IMR-90 (cell line): ENCODE results near the gene SLC44A1. TPM values are rescaled to one million over a fixed set of nuclear protein-coding genes. Genes with fewer than 3 reads are reported as not detected.

Source experiments
- ATAC-seq: fragments of 200-7000 bp; cut with Tn5 transposase; 2 replicates; pipeline ENCODE4 v1.9.1; 2020; ENCODE audit warnings: low read depth, mild to moderate bottlenecking, moderate library complexity
- BruUV-seq: library from RNA; stranded (reverse); fragments of 400-500 nt; replicated peaks from 2 replicates; lab custom pipeline; 2021; lab: Mats Ljungman, UMichigan
- CTCF ChIA-PET: fragments of 300-600 bp; formaldehyde crosslinking; extraction: SDS; loops from one replicate; lab custom pipeline; 2021; ENCODE audit warnings: antibody characterized with exemption; lab: Yijun Ruan, JAX
- POLR2A ChIA-PET: fragments of 300-600 bp; sonication (Branson Sonifier 250); formaldehyde crosslinking; loops from one replicate; lab custom pipeline; 2022; ENCODE audit warnings: antibody characterized with exemption; ENCODE audit not compliant: unreplicated experiment; lab: Charles Lee
- DNase-seq: peaks from one replicate; pipeline ENCODE4 v3.0.0; 2013
- H2AFZ ChIP-seq: replicated peaks from 2 replicates; pipeline ENCODE3; 2013; ENCODE audit warnings: low read length, mild to moderate bottlenecking; ENCODE audit not compliant: poor library complexity
- H2AK5ac ChIP-seq: 2 replicates; pipeline ENCODE4 v1.6.1; 2013; ENCODE audit warnings: low read depth, low read length, inconsistent platforms
- H2AK9ac ChIP-seq: replicated peaks from 2 replicates; pipeline ENCODE3; 2013; ENCODE audit warnings: mild to moderate bottlenecking, low read depth, low read length, moderate library complexity; ENCODE audit not compliant: poor library complexity
- H2BK120ac ChIP-seq: 2 replicates; pipeline ENCODE4 v1.6.1; 2013; ENCODE audit warnings: low read depth, low read length, inconsistent platforms
- H2BK15ac ChIP-seq: 3 replicates; pipeline ENCODE4 v1.6.1; 2013; ENCODE audit warnings: low read depth, low read length, inconsistent platforms
- H2BK20ac ChIP-seq: 2 replicates; pipeline ENCODE4 v1.6.1; 2013; ENCODE audit warnings: low read depth, mild to moderate bottlenecking, inconsistent platforms, low read length, moderate library complexity
- H2BK5ac ChIP-seq: 2 replicates; pipeline ENCODE4 v1.6.1; 2013; ENCODE audit warnings: mild to moderate bottlenecking, low read depth, low read length, inconsistent platforms; ENCODE audit not compliant: poor library complexity, severe bottlenecking
- H3K14ac ChIP-seq: replicated peaks from 2 replicates; pipeline ENCODE4 v1.6.1; 2013; ENCODE audit warnings: low read depth, low read length, inconsistent platforms
- H3K18ac ChIP-seq: 2 replicates; pipeline ENCODE4 v1.6.1; 2013; ENCODE audit warnings: low read depth, low read length, control low read depth
- H3K23ac ChIP-seq: 2 replicates; pipeline ENCODE4 v1.6.1; 2013; ENCODE audit warnings: low read depth, low read length, inconsistent platforms
- H3K27ac ChIP-seq: 2 replicates; pipeline ENCODE4 v1.5.1; 2013; ENCODE audit warnings: mild to moderate bottlenecking, control low read depth, low read length; ENCODE audit not compliant: insufficient read depth
- H3K27me3 ChIP-seq: 2 replicates; pipeline ENCODE4 v1.6.1; 2013; ENCODE audit warnings: low read length; ENCODE audit not compliant: control insufficient read depth, insufficient read depth
- H3K36me3 ChIP-seq: 2 replicates; pipeline ENCODE4 v1.6.1; 2013; ENCODE audit warnings: low read length, mixed read lengths; ENCODE audit not compliant: control insufficient read depth, insufficient read depth
- H3K4ac ChIP-seq: 2 replicates; pipeline ENCODE4 v1.6.1; 2013; ENCODE audit warnings: low read depth, low read length, inconsistent platforms
- H3K4me1 ChIP-seq: 2 replicates; pipeline ENCODE4 v1.6.1; 2013; ENCODE audit warnings: low read length, mixed read lengths; ENCODE audit not compliant: control insufficient read depth, insufficient read depth
- H3K4me2 ChIP-seq: 2 replicates; pipeline ENCODE4 v1.6.1; 2013; ENCODE audit warnings: low read depth, mild to moderate bottlenecking, control low read depth, low read length, moderate library complexity
- H3K4me3 ChIP-seq: 2 replicates; pipeline ENCODE4 v1.5.1; 2013; ENCODE audit warnings: low read depth, mild to moderate bottlenecking, control low read depth, low read length, moderate library complexity; ENCODE audit not compliant: insufficient read depth
- H3K56ac ChIP-seq: 2 replicates; pipeline ENCODE4 v1.6.1; 2013; ENCODE audit warnings: low read length, inconsistent platforms; ENCODE audit not compliant: insufficient read depth; ENCODE audit errors: extremely low read depth
- H3K79me1 ChIP-seq, 2 experiments: 2 replicates each; pipeline ENCODE4 v1.6.1; 2013; ENCODE audit warnings: low read length in 2 of 2, inconsistent platforms in 1 of 2, low read depth in 1 of 2
- H3K9ac ChIP-seq: 2 replicates; pipeline ENCODE4 v1.6.1; 2013; ENCODE audit warnings: low read depth, low read length, control low read depth
- H3K9me1 ChIP-seq: 2 replicates; pipeline ENCODE4 v1.6.1; 2013; ENCODE audit warnings: low read length, inconsistent platforms; ENCODE audit not compliant: insufficient read depth
- H3K9me3 ChIP-seq: 2 replicates; pipeline ENCODE4 v1.6.1; 2013; ENCODE audit warnings: low read length; ENCODE audit not compliant: control insufficient read depth, insufficient read depth
- H4K20me1 ChIP-seq: 2 replicates; pipeline ENCODE4 v1.6.1; 2013; ENCODE audit warnings: low read length, inconsistent platforms; ENCODE audit not compliant: insufficient read depth
- H4K5ac ChIP-seq: 2 replicates; pipeline ENCODE4 v1.6.1; 2013; ENCODE audit warnings: mild to moderate bottlenecking, low read depth, low read length, control low read depth
- H4K8ac ChIP-seq, 2 experiments: 2 replicates each; pipeline ENCODE4 v1.6.1; 2013; ENCODE audit warnings: low read depth in 2 of 2, low read length in 2 of 2, control low read depth in 1 of 2, inconsistent platforms in 1 of 2
- H4K91ac ChIP-seq: 2 replicates; pipeline ENCODE4 v1.6.1; 2013; ENCODE audit warnings: low read depth, low read length, inconsistent platforms; ENCODE audit not compliant: insufficient read depth
- BHLHE40 ChIP-seq: fragments of 150-350 bp; IDR thresholded peaks from 2 replicates; pipeline ENCODE4 v1.6.1; 2016; ENCODE audit warnings: mild to moderate bottlenecking, low read depth, low read length
- CEBPB ChIP-seq: IDR thresholded peaks from 2 replicates; pipeline ENCODE4 v1.6.1; 2012; ENCODE audit warnings: low read depth, low read length, improper control_type of control experiment
- CHD1 ChIP-seq: IDR thresholded peaks from 2 replicates; pipeline ENCODE4 v1.6.1; 2012; ENCODE audit warnings: low read depth, low read length, improper control_type of control experiment
- CTCF ChIP-seq: conservative IDR thresholded peaks from 2 replicates; pipeline ENCODE4 v1.5.1; 2012; ENCODE audit warnings: mild to moderate bottlenecking, low read depth, low read length, improper control_type of control experiment
- ELK1 ChIP-seq: fragments of 150-350 bp; IDR thresholded peaks from 2 replicates; pipeline ENCODE4 v1.6.1; 2016; ENCODE audit warnings: low read depth, mild to moderate bottlenecking, low read length, moderate library complexity, borderline replicate concordance
- FOS ChIP-seq: fragments of 150-350 bp; IDR thresholded peaks from 2 replicates; pipeline ENCODE4 v1.6.1; 2016; ENCODE audit warnings: low read depth, low read length
- MAFK ChIP-seq: IDR thresholded peaks from 2 replicates; pipeline ENCODE4 v1.6.1; 2012; ENCODE audit warnings: low read depth, low read length, improper control_type of control experiment
- MAZ ChIP-seq: IDR thresholded peaks from 2 replicates; pipeline ENCODE4 v1.6.1; 2012; ENCODE audit warnings: low read depth, mild to moderate bottlenecking, low read length, improper control_type of control experiment, moderate library complexity, borderline replicate concordance
- MXI1 ChIP-seq: IDR thresholded peaks from 2 replicates; pipeline ENCODE4 v1.6.1; 2012; ENCODE audit warnings: low read depth, mild to moderate bottlenecking, low read length, moderate library complexity, borderline replicate concordance
- NFE2L2 ChIP-seq: fragments of 150-350 bp; IDR thresholded peaks from 2 replicates; pipeline ENCODE4 v1.6.1; 2016; ENCODE audit warnings: low read depth, mild to moderate bottlenecking, low read length
- POLR2A ChIP-seq: IDR thresholded peaks from 2 replicates; pipeline ENCODE4 v1.6.1; 2012; ENCODE audit warnings: mild to moderate bottlenecking, low read depth, low read length
- RAD21 ChIP-seq: IDR thresholded peaks from 2 replicates; pipeline ENCODE4 v1.6.1; 2012; ENCODE audit warnings: low read length, improper control_type of control experiment
- RCOR1 ChIP-seq: IDR thresholded peaks from 2 replicates; pipeline ENCODE4 v1.6.1; 2012; ENCODE audit warnings: mild to moderate bottlenecking, low read length, improper control_type of control experiment; ENCODE audit not compliant: insufficient replicate concordance
- RFX5 ChIP-seq: IDR thresholded peaks from 2 replicates; pipeline ENCODE4 v1.8.0; 2012; ENCODE audit warnings: low read depth, mild to moderate bottlenecking, low read length, moderate library complexity
- SMC3 ChIP-seq: fragments of 150-350 bp; IDR thresholded peaks from 2 replicates; pipeline ENCODE4 v1.6.1; 2016; ENCODE audit warnings: low read depth, mild to moderate bottlenecking, antibody characterized with exemption, low read length, moderate library complexity
- USF2 ChIP-seq: fragments of 150-350 bp; IDR thresholded peaks from 2 replicates; pipeline ENCODE4 v1.6.1; 2017; ENCODE audit warnings: mild to moderate bottlenecking, antibody characterized with exemption, low read length, low read depth
- WGBS, 2 experiments: methylation state at CpG; one replicate each; pipeline versions ENCODE4 v1.1.5 to v1.1.7; 2013; ENCODE audit warnings: missing lambda C conversion rate in 2 of 2; ENCODE audit not compliant: insufficient read length in 1 of 2; ENCODE audit errors: extremely low coverage in 2 of 2; 5-methylcytosine and 5-hydroxymethylcytosine counted together
- dilution Hi-C: fragments of 300-500 bp; cut with HindIII; formaldehyde crosslinking; loops from one replicate; pipeline ENCODE4 v1.14.3; 2018; ENCODE audit warnings: low sequenced_read_pairs; ENCODE audit not compliant: unreplicated experiment
- in situ Hi-C: fragments of 300-500 bp; cut with MboI; formaldehyde crosslinking; loops from 3 replicates; pipeline ENCODE4 v1.14.3; 2019; ENCODE audit warnings: low sequenced_read_pairs, inconsistent platforms, mixed read lengths
- intact Hi-C: fragments of 100-400 bp; cut with micrococcal nuclease; formaldehyde crosslinking; loops from 2 replicates; pipeline ENCODE4 v1.10.0; 2022
- polyA plus RNA-seq, 3 experiments: library from polyadenylated mRNA; depleted of rRNA; stranded (reverse); fragments of >200 nt; gene quantifications; 2 replicates each; pipeline ENCODE4 v1.2.3, GENCODE V29; 2012; ENCODE audit warnings: low replicate concordance in 1 of 3
- total RNA-seq: library from RNA; depleted of rRNA; stranded (reverse); fragments of >200 nt; gene quantifications from 2 replicates; pipeline ENCODE4 v1.2.3, GENCODE V29; 2012

Gene SLC44A1
- total and polyA plus RNA-seq, 2 of the 4 experiments (the other 2 are of a cell fraction) = 5.2 to 21.7 TPM

GRCh38 chr9:105257809-105258208 is 13.4 kb downstream of the SLC44A1 start:
- Histone ChIP-seq H3K14ac (no peak overlapping the region), H4K8ac (no peak overlapping the region), H3K27ac (no peak overlapping the region), H3K23ac (no peak overlapping the region), H3K4me2 (no peak overlapping the region), H3K4me1 (peaks cover 8% of the 10 kb centered on the region), H3K9ac (no peak overlapping the region), H2BK15ac (no peak overlapping the region), H2AFZ (no peak overlapping the region), H3K4ac (no peak overlapping the region), H3K56ac (no peak overlapping the region), H2BK120ac (no peak overlapping the region), H3K4me3 (no peak overlapping the region), H4K20me1 (no peaks in the 10 kb centered on the region), H3K79me1 (peaks cover 4 to 11% of the 10 kb centered on the region in 2 experiments; a peak in 3 of 4 replicates), H3K9me3 (no peaks in the 10 kb centered on the region), H3K36me3 (no peaks in the 10 kb centered on the region), H2BK20ac (no peak overlapping the region; the same call in 1 of the 2 replicates), H3K27me3 (no peaks in the 10 kb centered on the region), H2AK9ac (no peak overlapping the region), H2BK5ac (no peak overlapping the region), H3K9me1 (no peaks in the 10 kb centered on the region), H3K18ac (peak overlapping the region; percentile 64; the same call in 1 of the 2 replicates), H4K5ac (no peak overlapping the region), H4K91ac (no peak overlapping the region), H2AK5ac (no peak overlapping the region)
- ATAC-seq (no peak), DNase-seq (no peak)
- in situ Hi-C loops = no loop called here
- BruUV-seq = no TSS peak
- dilution Hi-C loops = no loop called here
- ChIA-PET CTCF (no interaction called here), POLR2A (no interaction called here)
- intact Hi-C loops = no loop called here
- no peak for TF ChIP-seq RFX5
- TF ChIP-seq MAZ = no peak
- no peak for TF ChIP-seq MXI1
- TF ChIP-seq BHLHE40 = no peak
- TF ChIP-seq RCOR1 = no peak
- TF ChIP-seq CTCF = no peak
- TF ChIP-seq ELK1 = no peak
- no peak for TF ChIP-seq USF2
- TF ChIP-seq FOS = no peak
- no peak for TF ChIP-seq CHD1
- no peak for TF ChIP-seq MAFK
- TF ChIP-seq POLR2A = no peak
- TF ChIP-seq NFE2L2 = no peak
- no peak for TF ChIP-seq RAD21
- no peak for TF ChIP-seq CEBPB
- TF ChIP-seq SMC3 = no peak
- WGBS, 2 experiments = no CpG with 5 or more reads among the region's 2 CpGs
